Activated T-cell treated with anti-CD3 and anti-CD28 coated beads for 48 hours (primary cell): ENCODE data around the gene ATP1B3.
"Not testable (repeated sequence)": the region's sequence is repeated elsewhere in the genome, so short reads cannot be mapped to it uniquely, and the experiment has no call there.

Source experiments
- DNase-seq: peaks from one replicate; pipeline ENCODE4 v3.0.0-alpha.2; 2020; ENCODE audit warnings: low read depth

Gene ATP1B3

GRCh38 chr3:141876381-141876890, at the start of gene ATP1B3:
Gene ATP1B3, plus strand, starts transcription at chr3:141876643. Its CDS starts 159 bp downstream, at chr3:141876802.
- DNase-seq = peak; percentile 85

DNA sequence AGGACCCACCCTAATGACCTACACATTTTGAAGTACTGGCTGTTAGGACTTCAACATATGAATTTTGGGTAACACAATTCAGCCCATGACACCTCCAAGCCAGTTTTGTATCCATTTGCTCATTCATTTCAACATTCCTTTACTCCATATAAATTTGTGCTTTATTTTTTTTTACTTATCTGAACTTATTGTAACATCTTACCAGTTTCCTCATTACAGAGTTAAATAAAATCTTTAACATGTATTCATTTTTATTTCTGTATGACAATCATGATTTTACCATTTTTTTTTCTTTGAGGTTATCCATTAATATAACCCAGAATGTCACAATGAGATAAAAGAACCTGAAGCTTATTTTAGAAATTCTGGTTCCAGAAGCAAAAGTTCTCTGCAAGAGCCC, 48.0 kb upstream of the ATP1B3 start:
- DNase-seq = no peak

GRCh38 chr3:141828890-141829289, 47.6 kb upstream of the ATP1B3 start:
- DNase-seq = no peak

- DNase-seq = no peak
These were observed 45.9 kb upstream of the ATP1B3 start for GRCh38 chr3:141830508-141830907.

- DNase-seq = no peak
These were observed 42.2 kb upstream of the ATP1B3 start for GRCh38 chr3:141834292-141834691.

GRCh38 chr3:141835557-141836229, 40.8 kb upstream of the ATP1B3 start:
- no peak for DNase-seq

GRCh38 chr3:141839389-141839788, 37.1 kb upstream of the ATP1B3 start:
- no peak for DNase-seq

DNA sequence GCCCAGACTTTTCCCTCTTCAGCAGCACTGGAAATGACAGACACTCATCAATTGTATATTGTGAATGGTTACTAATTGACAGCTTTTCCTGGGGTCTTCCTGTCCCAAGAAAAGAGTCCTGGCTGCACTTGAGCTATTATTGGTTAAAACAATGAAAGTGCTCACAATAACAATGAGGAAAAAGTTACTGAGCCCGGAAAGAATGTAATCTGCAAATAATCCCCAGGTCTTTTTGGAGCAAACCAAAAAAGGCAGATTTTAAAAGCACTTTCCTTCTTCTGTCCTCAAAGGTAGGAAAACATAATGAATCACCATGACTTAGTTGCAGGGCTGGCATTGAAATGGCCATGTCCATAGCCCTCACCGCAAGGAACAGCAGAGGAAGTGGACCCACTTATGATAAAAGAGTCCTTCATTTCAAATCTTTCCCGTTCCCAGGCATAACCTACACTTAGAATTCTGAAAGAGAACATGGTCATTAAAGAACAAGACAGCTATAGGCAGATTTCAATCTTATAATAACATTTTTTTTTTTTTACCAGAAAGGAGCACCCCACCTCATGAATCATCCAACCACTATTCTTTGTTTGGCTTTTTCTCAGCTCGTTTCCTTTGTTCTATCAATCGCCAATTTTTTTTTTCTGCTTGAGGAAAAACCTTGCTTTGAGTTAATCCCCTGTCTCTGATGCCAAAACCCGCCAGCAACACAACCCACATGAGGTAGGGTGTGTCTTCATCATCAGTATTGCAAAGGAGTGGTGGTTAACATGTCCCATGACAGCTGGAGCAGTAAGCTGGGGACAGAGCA, 35.5 kb upstream of the ATP1B3 start:
- DNase-seq = peak; percentile 3

DNA sequence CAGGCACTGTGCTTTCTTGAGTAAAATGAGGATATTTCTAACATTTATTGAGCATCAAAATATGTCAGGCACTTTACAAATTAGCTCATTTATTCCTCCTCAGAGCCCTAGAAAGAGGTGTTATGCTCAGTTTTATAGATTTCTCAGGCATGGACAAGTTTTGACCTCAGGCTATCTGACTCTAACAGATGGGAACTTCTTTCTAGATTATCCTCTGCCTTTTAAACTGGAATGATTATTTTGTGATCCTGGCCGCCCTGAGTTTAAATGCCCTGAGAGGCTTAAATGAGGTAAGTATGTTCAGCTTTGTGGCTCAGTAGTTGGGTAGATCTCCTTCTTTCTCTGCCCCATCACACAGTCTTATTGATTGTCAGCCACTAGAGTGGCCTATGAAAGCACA, 32.3 kb upstream of the ATP1B3 start:
- DNase-seq = no peak

- DNase-seq = no peak
These were observed 31.6 kb upstream of the ATP1B3 start for GRCh38 chr3:141844812-141845211.

- peak; percentile 8 for DNase-seq
These were observed 30.9 kb upstream of the ATP1B3 start for GRCh38 chr3:141845407-141846049.

DNA sequence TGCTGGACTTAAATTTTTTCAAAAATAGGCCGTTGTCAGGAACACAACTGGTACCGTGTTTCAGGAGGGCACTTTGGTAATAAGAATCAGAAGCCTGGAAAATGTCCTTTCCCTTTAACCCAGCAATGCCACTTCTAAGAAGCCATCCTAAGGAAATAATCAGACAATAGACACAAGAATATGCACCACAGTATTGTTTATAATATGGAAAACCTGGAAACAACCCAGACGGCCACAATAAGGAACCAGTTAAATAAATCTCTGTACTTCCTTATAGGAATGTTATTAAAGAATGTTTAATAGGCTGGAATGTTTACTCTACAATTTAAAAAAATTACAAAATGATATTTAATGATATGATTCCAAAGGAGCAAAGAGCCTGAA, 30.4 kb upstream of the ATP1B3 start:
- no peak for DNase-seq

DNA sequence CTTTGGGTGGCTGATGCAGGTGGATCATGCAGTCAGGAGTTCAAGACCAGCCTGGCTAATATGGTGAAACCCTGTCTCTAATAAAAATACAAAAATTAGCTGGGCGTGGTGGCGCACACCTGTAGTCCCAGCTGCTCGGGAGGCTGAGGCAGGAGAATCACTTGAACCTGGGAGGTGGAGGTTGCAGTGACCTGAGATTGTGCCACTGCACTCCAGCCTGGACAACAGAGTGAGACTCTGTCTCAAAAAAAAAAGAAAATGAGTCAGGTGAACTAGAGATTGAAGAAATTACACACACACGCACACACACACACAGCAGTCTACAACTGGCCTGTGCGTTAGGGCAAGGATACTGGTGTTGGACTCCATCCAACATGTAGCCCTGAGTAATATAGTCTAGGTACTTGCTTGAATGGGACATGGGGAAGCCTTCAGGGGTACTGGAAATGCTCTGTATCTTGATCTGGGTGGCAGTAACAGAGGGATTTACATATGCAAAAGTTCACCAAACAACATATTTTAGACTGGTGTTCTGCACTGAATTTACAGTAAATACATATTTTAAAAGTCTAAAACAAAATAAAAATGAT, 28.2 kb upstream of the ATP1B3 start:
- DNase-seq = not testable (repeated sequence)

GRCh38 chr3:141849056-141849815, 27.2 kb upstream of the ATP1B3 start:
- DNase-seq = no peak

DNA sequence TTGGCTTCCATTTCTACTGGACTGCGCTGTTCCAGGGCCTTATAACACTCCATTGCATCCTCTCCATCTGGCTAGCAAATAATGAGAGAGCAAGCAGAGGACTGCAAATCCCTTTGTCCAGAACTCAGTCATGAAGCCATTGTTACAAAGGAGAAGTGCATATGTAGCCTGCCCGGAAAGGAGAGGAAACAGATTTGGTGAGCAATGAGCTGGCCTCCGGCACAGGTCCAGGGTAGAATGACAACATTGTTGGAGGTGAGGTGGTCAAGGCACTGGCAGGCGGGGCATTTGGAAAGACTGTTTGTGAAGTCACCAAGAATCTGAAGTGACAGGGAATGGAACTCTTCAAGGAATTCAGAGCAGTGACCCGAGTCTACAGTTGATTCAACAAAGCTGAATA, 25.0 kb upstream of the ATP1B3 start:
- no peak for DNase-seq

DNA sequence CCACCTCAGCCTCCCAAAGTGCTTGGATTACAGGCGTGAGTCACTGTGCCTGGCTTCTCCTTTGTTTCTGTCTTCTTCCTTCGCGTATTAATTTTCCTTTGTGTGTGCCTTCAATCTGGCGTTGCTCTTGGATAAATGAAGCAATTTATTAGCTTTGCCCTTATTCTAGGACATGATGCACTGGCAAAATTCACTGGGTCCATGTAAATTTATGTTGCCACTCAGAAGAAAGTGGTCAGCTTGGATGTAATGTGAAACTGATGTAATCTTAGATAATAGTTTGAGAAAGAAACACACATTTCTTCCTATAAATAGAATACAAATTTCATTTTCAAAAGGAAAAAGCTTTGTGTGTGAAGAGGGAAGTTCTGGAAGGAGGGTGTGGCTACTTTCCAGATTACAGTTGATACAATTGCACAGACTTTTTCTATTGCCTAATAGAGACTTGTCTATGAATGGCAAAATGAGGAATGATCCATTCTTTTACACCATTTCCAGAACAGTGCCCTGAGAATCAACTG, 23.3 kb upstream of the ATP1B3 start:
- no peak for DNase-seq

DNA sequence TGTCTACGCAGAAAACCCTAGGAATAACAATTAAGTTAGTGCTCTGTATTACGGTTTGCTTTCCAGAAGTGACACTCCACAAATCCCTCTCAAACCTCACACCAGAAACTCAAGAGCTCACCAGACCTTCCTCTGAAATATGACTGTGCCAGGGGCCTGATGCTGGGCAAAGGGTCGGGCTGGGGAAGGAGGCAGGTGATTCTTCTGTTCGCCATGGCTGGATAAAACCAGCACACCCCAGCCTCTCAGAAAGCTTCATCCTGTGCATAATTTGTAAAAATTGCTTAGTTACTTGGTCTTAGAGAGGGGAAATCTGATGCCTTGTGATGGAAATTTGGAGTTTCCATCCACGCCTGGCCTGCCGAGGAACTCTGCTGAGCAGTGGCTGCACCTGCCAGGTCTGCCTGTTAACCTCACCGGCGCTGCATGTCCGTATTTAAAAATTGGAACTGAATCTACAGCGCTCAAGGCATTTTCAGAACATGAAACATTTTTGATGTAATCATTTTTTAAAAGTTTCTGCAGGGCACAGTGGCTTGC, 22.7 kb upstream of the ATP1B3 start:
- no peak for DNase-seq

DNA sequence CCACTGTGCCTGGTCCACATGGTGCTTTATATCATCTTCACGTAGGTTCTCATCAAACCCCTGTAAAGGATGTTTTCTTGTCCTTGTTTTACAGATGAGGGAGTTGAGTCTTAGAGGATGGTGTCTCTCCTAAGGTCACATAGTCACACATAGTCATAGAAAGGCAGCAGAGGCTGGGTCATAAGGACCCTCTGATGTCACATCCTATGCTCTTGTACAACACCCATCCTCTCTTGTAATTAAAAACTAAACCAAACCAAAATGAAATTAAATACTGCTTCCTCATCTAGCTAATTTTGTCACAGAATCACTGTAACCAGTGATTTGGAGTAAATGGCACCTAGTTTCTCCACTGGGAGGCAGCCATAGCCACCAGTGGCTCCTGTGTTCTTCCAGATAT, 21.8 kb upstream of the ATP1B3 start:
- DNase-seq = no peak

GRCh38 chr3:141858312-141858711, 18.1 kb upstream of the ATP1B3 start:
- DNase-seq = no peak

DNA sequence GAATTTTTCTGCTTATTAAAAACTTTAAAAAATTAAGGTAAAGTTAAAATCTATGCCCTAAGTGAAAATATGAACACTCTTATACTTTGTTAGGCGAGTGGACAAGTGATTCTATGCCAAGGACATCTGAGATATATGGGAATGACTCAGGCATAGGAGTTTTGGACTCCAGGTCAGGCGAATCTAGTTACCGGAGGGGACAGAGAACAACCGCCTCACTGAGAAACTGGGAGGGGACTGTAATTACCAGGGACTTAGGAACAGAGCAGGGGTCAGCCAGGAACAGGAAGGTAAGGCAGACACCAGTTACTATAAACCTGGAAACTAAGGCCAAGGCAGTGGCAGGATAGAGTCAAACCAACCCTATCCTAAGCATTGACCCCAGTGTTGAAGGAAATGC, 16.8 kb upstream of the ATP1B3 start:
- DNase-seq = no peak

GRCh38 chr3:141860086-141860669, 16.3 kb upstream of the ATP1B3 start:
- no peak for DNase-seq
